Stimulated activated CD8-positive, alpha-beta memory T cell treated with anti-CD3 and anti-CD28 coated beads, Interleukin-2, amount 100 ng/mL, for 48 hours (primary cell): ENCODE data around the gene NEGR1.

Experiments
- DNase-seq, 2 donors: peaks; one replicate each; pipeline ENCODE4 v3.0.0-alpha.2; 2020; ENCODE audit warnings: low read depth in 2 of 2

NEGR1 gene

DNA sequence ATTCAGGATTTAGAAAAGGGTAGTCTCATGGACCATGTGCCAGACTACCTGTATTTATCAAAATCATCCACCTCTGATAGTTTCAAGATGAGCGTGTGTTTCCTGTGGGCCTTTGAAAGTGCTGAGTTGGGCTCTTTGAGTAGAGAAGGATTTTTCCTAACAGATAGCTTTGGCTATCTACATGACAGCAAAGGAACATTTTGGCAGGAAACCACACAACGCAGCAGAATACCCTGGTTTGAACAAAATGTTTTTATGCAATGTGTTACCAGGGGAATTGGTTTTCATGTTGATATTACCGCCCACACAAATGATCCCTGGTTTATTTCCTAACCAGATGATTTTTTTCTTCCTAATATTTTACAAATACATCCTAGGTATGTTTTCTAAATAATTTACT, 431.4 kb downstream of the NEGR1 start:
- no peak for DNase-seq

DNA sequence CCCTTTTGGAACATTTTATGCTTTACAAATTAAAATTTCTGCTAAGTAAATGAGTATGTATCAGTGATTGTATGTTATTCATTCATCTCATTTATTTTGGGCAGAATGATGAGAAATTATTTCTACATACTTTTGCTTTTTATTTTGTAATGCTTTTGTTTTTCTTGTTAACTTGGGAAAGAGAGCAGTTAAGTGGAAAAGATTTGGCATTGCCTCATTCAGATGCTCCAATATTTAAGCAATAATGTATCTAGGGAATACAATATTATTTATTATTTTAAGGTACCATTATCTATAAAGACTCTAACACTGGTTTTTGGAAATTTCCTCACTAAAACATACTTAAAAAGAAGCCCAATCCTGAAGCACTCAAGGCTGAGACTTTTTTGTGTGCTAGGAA, 431.8 kb downstream of the NEGR1 start:
- DNase-seq, result no peak

DNA sequence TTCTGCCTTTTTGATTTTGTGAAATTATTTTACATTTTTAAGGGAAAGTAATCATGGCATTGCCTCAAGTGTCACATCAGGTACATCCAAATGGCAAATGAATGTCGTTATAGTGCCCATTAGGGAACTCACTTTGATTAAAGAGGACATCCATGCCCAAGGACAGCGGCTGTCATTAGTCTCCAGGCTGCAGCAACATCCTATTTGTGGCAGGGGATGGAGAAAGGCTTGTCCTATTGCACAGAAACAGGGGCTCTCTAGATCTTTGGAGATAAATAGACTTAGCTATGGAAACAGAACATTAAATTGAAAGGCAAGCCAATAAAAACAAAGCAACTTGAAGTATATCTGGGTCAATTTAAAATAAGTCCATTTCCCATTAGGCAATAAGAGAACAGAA, 439.3 kb downstream of the NEGR1 start:
- no peak for DNase-seq

DNA sequence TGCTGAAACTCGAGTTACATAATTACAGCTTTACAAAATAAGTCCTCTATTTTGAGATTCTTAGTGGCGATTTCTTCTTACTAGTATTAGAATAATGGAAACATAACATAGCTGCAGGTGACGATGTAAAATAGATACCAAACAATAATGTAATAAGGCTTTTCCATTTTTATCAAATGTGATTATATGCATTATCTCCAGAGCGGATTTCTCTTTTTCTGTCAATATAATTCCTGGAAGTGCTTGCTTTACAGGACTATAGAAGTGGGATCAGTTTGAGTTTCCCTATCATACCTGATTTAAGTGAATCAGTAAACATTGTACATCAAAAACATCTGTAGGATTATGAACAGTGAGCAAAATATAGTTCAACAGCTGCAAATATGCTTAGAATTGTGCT, 442.5 kb downstream of the NEGR1 start:
- no peak for DNase-seq

DNA sequence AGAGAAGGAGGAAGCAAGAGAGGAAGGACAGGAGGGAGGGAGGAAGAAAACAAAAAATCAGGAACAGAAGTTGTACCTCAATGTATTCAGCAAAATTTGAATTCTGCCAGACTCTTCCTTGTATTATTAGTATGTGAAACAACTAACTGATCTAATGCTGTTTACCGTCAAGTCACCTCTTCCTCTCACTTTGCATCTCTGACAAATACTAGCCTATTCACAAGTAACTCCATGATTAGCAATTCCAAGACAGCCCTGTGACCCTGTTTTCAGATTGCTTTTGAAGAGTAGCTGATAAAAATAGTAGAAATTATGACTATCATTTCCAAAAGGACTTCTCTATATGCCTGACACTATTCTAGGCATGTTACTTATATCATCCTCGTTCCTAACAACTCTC, 445.4 kb downstream of the NEGR1 start:
- DNase-seq, result no peak

DNA sequence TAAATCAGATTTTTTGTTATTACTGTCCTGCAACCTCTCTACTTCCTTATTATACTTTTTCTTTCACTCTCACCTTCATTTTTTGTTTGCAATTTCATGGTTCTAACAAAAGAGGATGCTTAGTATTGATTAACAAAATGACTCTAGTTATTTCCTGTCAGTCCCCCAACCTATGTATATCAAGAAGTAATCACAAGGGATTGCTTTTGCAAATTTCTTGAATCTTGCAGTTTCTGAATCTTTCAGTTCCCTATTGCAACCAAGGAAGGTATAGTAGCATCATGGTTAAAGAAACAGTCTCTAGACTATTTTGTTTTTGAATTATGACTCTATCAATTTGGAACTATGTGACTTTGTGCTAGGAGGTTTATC, 446.9 kb downstream of the NEGR1 start:
- no peak for DNase-seq

DNA sequence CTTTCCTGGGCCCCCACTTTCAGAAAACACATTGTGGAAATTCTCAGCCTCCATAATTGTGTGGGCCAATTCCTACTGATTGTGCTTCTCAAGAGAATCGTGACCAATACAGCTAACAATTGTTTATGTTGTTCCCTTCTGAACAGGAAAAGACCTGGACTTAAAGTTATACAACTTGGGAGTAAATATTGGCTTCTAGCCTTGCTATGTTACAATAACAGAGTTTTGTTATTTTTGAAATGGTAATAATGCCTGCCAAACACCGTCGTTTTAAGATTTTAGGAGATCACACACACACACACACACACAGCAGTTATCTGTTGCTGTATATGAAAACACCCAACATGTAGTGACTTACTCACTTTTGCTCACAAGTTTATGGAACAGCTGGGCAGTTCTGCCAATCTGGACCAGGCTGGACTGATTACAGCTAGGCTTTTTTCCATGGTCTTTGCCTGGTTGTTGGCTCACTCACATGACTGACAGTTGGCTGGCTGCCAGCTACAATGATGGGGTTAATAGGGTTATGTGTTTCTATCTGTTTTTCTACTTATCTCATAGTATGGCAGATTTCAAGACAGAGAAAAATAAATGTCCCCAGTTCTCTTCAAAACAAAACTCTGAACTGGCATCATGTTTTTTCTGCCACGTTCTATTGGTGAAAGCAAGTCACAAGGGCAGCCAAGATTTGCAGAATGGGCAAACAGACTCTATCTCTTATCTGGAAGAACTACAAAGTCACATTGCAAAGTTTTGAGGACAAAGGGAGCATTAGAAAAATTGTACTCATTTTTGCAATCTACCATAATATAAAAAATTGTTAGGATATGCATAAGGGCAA, 447.5 kb downstream of the NEGR1 start:
- DNase-seq, result no peak

DNA sequence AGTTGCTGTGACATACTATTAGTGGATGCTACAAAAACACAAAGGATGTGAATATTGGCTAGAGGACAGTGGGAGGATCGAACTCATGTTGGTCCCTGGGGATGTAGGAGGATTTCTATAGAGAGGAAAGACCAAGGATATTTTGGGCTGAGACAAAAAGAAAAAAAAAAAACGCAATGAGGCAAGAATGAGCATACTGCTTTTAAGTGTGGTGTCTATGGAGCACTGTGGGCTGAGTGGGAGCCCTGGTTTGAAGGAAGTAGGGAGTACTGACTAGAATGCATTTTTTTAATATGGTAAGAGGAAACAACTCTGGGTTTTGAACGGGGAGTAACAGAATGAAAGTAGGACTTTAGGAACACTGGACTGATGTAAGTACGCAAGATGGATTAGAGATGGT, 450.7 kb downstream of the NEGR1 start:
- DNase-seq, result no peak

DNA sequence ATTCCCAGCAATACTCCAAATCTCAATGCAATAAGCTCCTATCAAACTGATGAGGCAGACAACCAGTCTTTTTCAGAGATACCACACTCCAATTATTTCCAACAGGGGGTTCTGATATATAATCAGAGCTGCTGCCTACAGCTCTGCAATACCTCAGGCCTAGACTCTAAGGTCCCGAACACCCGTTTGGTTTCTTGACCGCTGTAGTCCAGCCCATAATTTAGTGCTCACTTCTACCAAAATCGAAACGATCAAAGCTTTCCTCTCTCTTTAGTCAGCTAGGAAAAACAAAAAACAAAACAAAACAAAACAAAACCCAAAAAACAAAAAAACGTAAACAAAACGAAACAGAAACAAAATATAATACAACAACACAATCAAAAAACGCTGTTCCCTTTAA, 453.0 kb downstream of the NEGR1 start:
- DNase-seq, result no peak

DNA sequence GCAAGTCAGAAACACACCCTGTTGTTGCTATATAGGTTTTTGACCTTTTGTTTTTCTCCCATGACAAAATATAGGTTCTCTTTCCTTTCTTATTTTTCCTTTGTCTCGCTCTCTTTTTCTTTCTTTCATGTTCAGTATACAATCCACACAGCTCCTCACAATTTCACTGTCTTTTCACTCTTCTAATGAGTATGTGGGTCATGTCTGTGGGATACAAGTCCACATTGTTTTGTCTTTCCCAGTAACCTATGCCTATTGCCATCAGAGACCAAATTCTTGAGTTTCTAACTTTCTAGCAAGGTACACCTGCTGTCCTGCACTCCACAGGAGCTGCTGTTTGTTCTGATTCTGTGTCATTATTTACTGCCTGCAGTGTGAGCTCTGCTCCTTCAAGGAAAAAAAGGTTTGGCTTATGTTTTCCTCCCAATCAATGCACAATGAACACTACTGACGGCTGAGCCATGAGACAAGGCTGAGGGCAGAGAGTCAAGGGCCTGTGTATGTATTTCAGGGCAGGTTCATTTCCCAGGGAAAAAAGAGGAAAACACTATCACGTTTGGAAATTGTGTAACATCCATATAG, 453.8 kb downstream of the NEGR1 start:
- no peak for DNase-seq

DNA sequence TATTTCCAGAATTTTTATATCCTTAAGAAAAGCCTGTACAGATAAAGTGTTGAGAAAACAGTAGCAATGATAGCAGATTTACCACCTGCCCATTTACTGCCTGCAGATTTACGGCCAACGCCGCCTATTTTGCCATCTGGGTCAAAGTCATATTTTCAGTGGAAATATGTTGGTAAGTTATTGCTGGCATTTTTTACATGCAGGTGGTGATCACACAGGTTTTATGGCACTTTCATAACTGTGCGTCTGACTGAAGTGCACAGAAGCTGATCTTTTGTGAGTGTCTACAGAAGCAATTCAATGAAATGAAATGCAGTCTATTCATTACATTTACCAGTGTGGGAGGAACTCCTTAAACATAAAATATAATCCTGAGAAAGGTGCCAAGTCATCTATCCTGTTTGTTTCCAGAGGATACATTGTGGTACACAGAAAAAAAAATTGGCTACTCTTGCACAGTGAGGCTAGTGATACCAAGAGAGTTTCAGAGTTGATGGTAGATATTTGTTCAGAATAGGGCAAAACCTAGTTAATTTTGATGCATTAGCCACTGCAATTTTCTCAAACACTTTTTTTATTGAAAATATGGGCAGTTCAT, 458.5 kb downstream of the NEGR1 start:
- no peak for DNase-seq

DNA sequence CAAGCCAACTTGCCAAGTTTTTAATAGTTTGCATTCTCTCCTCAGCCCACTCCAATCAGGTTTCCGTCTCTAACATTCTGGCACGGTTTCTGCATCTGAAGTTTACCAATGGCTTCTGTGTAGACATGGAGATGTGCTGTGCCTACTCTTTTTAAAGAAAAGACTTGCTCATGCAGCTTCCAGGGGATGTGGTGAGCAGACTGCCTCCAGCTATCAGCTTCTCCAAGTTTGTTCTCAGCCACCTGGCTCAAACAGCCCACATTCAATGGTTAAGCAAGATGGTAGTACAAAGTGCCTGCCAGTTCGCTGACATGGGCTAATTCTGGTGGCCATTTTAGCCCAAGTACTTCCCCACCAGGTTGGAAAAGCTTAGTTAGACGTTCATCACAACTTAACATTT, 465.3 kb downstream of the NEGR1 start:
- DNase-seq, result no peak

DNA sequence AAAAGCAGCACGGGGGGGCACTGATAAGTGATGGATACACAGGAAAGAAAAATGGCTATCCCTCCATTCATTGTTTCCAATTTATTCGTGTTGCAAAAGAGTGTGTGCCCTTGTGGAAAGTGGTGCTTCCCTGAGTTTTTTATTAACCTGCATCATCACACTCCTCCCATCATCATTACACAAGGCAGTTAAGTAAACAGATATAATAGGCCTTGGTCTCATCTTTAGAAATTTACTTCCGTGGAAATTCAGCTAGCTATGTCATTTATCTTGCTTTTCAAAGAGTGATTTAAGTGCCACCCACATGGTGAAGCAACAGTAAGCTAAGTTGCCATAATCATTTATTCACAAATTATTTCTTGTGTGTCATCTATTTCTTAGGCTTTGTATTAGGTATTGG, 473.3 kb downstream of the NEGR1 start:
- no peak for DNase-seq

DNA sequence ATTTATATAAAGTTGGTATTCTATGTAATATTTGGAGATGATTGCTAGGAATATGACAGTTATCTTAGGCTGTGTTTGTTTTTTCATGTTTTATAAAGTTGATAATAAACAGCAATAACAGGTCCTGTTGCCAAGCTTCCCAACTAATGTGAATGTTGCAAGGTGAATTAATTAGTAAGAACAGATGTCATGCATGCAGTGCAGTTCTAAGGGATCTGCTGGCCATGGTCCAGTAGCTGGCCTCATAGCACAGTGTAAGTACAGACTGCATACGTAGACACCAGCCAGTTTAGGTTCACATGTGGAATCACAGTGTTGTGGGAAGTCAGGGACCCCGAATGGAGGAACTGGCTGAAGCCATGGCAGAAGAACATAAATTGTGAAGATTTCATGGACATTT, 478.2 kb downstream of the NEGR1 start:
- DNase-seq, result no peak

DNA sequence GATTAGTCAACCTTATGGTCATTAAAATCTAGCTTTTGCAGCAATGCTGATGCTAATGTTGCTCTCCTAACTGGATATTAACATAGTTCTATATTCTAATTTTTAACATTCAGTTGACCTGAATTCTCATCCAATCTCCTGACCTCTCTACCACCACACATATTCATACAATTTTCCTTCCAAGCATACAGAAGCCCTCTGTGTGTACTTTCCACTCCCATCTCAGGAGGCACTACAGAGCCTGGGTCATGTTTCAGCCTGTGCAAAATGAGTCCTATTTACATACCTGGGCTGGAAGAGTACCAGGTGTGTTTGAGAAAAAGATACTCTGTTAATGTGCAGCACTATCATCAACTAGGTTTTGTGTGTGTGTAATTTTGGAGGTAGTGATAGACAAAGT, 486.3 kb downstream of the NEGR1 start:
- DNase-seq, result no peak

DNA sequence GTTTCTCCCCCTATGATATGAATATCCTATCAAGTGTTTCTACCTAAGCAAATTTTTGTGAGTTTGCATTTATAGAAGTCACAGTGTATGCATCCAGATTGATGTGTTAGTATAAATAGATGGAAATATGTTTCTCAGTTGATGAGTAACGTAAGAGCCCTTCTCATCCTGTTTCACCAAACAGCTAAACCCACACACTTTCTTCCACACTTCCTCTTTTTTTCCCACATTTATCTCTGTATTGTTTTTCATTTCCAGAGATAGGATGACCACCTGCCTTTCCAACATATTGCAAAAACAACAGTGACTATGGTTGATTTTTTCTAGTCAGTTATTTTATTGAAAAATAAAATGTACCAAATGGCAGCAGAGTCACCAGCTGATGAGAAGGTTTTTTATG, 490.1 kb downstream of the NEGR1 start:
- no peak for DNase-seq

DNA sequence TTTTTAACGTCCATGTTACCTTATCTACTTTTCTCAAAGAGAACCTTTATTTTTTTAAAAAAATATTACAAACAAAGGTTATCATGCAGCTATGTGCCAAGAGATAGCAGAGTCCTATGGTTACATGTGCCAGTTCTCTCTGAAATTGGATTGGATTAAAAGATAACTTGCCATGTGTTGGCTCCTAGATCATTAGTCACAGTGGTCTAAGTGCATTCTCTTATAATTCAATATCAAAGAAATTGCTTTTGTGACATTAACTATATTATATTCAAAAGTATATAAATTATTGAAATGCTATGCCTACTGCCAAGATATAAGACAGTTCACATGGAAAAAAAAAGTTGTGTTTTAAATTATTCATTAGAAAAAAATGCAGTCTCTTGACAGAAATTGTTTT, 494.2 kb downstream of the NEGR1 start:
- DNase-seq, result no peak

DNA sequence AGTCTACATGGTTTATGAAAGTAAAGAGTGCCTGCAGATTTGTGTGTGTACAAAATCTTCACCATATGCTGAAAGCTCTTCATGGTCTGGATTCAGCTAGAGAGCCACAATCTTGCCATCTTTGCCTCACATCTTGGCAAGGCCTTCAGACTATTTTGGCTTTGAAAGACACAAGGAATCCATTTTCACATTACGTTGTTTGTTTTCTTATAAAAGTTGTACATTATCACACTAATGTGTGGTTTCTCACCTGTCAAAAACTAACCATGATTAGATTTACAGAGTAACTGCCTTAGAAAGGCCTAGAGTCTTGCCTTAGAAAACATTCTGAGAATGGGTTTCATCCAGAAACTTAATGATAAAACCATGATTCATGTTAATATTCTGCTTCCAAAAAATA, 494.6 kb downstream of the NEGR1 start:
- DNase-seq, result no peak

DNA sequence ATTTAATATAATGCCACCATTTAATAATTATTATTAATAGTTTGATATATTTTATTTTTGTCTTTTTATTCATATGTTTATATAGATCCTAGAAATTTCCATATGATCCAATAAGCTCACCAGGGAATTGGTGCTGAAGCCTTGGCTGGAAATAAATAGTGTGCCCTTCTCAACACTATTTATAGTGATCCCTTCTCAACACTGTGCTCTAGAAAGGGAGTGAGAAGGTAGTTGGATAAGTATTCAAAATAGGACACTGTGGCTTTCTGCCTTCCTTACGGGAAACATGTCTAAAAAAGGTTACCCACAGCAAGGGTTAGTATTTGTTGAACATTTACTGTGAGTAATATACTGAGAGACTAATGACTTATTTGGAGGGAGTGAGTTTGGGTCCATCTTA, 496.1 kb downstream of the NEGR1 start:
- DNase-seq, result no peak

DNA sequence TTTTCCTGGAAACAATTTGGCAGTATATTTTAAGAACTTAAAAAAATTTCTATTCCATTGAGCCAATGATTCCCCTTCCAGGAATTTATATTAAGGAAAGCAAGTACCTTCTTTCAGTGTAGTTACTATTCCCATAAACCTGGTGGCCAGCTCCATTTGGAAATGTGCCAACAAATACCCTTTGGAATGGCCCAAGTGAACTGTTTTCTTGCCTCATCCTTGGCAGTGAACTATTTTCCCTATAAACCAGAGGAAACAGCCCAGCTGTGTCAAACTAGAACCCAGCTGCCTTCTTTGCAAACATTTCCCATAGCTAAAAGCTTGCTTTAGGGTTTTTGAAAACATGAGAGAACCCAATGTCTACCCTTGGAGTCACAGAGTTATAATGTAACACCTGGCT, 496.9 kb downstream of the NEGR1 start:
- no peak for DNase-seq

DNA sequence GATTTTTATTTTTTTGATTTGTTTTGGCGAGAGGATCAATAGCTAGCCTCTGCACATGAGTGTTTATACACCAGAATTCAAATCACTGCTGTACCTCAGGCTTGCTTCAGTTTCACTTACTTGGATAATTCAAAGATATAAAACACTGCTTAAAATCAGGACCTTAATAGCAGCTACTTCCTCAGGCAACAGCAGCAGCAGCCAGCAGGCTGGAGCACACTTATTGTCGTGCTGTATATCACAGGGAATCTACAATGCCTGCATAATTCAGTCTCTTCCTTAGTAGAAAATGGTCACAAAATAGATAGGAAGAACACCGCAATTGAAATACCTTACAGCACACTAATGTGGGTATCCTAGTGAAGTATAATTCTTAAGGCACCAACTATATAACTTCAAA, 497.3 kb downstream of the NEGR1 start:
- DNase-seq, result no peak

DNA sequence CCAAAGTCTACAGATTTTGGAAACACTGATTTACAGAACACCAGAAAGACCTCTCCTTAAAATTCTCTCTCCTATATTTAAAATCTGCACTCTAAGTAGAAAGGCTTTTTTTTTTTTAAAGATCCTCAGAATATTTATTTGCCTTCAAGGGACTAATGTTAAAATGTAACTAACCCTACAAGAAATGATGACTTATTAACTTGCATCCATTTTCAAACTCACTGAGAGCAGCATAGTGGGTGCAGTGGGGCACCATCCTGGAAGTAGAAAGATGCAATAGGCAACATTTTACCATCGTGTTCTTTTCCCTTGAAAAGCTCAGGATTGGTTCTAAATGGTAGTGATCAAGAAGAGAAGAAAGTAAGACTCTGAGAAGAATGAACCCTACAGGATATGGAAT, 498.1 kb downstream of the NEGR1 start:
- DNase-seq, result no peak

DNA sequence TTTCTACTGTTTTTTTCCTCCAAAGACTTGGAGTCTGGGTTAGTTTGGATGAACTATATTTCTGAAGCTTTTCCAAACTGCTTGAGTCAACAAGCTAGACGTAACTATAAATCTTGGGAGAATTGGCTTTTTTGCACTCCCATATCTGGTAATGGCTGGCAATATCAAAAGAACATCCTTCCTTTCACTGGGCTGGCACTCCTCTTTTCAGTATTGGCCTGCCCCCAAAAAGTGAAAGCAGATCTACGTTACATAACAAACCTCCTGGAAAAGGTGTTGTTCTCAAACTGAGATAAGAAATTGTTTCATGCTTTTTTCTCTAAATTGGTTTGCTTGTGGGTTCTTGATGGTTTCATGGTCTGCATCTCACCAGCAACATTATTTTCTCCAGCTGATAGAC, 499.3 kb downstream of the NEGR1 start:
- no peak for DNase-seq

DNA sequence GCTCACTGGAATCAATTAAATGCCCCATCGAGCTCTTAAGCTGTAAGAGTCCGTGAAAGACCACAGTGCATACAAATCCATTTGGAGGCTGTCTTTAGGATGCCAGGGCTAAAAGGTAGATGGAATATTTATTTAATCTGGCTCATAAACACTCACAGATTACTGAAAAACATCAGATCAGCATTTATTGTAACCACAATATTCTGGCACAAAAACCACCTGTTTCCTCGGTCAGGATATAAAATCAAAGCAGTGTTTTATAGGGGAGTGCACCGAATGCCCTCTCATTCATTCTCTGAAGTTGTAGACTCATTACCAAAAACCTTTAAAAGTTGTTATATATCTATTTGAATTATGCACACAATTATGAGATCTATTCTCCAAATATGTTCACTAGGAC, 500.9 kb downstream of the NEGR1 start:
- DNase-seq, result no peak
